ENCODE data around the gene ADK.
A peak's percentile ranks its signal among the peaks of the same experiment; 100 is the strongest.

Gene ADK

DNA sequence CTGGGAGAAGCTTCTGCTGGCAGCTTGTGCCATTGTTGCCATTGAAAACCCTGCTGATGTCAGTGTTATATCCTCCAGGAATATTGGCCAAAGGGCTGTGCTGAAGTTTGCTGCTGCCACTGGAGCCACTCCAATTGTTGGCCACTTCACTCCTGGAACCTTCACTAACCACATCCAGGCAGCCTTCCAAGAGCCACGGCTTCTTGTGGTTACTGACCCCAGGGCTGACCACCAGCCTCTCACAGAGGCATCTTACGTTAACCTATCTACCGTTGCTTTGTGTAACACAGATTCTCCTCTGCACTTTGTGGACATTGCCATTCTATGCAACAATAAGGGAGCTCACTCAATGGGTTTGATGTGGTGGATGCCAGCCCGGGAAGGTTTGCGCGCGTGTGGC, 220.7 kb downstream of the ADK start:
- DNase-seq = no peak

DNA sequence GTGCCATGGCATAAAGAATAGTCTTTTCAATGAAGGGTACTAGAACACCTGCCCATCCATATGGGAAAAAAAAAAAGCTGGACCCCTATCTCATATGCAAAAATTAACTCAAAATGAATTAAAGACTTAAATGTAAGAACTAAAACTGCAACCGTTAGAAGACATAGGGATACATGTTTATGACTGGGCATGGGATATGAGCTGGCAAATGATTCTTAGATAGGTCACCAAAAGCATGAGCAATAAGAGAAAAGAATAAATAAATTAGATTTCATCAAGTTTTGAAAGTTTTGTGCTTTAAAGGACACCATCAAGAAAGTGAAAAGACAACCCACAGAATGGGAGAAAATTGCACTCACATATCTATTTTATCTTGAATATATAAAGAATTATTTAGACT, 222.0 kb downstream of the ADK start:
- no peak for DNase-seq

DNA sequence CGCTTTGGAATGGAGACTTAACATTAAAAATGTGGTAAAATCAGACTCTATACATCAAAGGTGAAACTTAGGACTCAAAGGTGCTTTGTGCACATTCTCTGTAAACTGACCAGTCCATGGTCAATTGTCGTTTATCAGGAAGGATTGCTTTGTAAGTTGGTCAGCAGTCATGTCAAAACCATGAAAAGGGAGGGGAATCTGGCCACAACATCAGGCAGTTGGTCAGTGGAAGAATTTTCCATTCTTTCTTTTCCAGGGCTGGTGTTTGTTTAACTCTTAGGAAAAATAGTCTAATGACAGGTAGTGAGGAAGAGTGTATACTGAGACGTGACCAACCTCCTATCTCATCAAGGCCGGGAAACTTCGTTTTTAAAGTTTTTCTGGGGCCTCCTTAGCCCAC, 226.5 kb downstream of the ADK start:
- no peak for DNase-seq

DNA sequence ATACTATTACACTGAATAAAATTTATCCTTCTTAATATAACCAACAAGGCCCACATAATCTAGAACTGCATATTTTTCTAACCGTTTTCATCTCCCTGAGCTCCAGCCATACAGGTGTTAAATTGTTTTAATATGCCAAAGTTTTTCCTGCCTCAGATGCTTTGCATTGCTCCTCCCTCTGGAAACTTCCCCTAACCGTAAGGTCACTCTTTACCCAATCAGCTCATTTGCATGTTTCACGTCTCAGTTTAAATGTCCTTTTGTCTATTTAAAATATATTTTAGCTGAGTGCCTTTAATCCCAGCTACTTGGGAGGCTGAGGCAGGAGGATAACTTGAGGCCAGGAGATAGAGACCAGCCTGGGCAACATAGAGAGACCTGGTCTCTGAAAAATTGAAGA, 228.5 kb downstream of the ADK start:
- DNase-seq = no peak

DNA sequence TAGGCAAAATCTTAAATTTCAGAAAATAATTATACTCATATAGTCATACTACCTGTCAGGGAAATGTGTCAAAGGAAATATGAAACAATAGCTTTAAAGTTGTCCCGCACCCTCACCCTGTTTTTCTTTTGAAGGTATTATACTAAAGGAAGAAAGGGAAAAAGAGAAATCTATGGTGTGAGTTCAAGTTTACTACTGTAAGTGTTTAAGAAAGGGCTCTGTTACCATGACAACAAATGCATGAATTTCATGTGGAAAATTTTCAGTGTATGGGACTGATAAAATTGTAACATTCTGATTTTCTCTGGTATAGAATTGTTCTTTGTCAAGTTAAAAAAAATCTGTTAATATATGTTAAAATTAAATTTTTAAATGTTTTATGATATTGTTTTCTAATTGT, 229.8 kb downstream of the ADK start:
- no peak for DNase-seq

DNA sequence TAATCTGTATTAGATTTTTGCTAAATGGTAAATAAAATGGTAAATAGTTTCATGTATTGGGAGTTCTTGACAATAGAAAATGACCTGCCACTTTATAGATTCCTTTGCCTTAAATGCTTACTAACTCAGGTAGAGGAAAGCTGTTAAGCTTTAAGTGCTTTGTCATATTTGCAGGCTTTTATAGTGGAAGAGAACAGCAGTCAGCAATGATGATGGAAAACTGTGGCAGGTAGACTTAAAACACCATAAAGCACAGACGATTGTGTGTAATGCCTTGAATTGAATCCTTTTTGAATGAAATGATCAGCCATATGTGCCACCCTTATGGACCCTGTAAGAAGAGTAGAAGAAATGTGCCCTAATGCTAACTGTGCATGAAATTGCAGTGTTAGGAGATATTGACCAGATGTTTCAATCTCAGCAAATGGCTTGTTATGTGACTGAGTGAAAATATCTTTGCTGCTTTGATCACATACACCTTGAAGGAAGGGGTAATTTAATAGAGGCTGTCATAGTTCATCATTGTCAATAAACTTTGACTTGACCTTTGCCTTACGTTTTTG, 230.4 kb downstream of the ADK start:
- no peak for DNase-seq

DNA sequence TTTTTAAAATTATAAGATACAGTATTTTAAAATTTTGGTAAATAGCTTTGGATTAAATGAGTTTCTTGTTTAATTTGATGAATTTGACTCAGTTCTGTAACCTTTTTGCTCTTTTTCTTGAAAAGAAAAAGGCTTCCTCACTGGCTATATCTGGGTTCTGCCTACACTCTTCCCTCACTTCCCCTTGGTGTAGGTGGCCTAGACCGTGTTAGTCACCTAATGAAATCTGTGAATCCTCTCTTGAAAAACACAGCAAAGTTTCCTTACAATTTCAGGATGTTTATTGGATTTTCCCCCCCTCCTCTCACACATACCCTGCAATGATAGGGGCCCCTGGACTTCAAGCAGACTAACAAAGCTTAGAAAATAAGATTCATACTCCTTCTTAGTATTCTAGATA, 231.6 kb downstream of the ADK start:
- DNase-seq = no peak

DNA sequence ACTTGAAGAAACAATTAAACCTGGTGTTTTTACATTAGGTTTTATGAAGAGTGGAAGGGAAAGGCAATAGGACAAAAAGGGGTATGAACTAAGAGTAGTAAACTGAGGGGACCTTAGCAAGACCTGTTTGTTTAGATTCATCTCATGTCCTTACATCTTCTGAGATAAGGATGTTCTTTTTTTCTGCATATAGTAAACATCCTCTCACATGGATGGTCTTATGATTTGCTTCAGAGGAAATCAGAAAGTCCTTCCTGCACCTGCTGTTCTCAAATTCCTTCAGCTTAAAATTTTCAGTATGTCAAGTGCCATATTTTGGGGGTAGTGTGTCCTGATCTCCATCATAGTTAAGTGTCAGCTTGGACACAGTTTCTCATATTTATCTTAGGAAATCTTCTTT, 232.6 kb downstream of the ADK start:
- DNase-seq = no peak

DNA sequence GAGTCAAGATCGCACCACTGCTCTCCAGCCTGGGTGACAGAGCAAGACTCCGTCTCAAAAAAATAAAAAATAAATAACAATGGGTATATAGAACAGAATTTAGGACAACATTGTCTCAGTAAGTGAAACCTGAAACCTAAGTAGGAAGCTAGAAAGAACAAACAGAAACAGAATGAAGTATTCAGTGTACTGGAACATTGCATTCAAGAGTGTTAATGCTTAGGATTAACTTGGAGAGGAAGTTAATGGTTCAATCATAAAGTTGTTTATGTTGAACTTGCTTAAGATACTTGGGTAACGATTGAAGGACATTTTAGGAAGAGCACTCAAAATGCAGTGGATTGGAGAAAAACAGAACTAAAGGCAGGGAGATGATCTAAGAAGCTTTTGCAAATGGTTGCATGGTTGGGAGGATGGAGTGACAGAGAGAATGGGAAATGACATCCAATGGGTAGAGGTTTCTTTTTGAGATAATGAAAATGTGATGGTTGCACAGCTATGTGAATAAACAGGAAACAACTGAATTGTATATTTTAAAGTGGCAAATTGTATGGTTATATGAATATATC, 233.7 kb downstream of the ADK start:
- no peak for DNase-seq

DNA sequence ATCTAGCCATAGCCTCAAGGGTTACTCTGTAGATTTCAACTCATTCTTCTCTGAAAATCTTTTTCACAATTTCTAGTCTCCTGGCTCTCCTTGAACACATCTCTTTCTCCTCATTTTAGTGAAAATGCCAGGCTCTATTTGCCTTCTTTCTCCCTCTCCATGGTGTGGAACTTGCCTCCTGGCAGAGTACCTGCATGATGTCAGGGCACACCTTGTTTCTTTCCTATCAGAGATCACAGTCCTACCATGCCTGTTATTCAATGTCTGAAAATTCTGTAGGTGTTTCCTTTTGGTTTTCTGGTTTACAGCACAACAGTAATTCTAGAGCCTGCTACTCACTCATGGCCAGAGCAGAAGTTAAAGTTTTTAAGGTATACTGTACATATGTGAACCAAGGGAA, 237.8 kb downstream of the ADK start:
- DNase-seq = no peak

DNA sequence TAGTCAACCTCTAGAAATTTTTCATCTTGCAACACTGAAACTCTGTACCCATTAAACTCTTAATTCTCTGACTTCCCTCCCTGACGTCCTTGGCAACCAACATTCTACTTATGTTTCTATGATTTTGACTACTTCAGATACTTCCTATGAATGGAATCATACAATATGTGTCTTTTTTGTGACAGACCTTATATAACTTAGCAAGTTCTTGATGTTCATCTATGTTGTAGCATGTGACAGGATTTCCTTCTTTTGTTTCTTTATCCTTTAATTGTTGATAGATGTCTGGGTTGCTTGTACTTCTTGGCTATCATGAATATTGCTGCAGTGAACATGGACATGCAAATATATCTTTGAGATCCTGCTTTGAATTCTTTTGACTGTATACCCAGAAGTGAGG, 240.8 kb downstream of the ADK start:
- DNase-seq = no peak

DNA sequence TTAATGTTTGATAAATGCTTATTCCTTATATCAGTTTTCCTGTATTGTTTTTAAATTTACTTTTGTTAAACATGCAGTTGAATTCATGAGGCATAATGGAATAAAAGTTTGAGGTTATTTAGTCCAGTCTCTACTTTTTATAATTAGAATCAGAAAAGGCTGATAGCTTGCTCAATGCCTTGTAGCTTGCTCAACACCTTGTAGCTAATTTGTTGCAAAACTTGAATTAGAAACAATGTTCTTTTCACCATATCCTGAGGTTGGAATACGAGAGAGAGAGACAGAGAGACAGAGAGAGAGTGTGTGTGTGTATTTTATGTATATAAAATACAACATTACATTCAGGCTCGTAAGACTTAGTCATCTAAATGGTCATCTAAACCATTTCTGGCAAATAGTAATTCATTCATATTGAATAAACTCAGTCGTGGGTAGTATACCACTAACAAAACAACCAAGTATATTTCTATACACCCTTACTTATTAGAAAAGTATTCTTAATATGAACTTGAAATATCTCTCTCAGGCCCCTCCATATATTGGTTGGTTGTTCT, 243.5 kb downstream of the ADK start:
- DNase-seq = no peak

DNA sequence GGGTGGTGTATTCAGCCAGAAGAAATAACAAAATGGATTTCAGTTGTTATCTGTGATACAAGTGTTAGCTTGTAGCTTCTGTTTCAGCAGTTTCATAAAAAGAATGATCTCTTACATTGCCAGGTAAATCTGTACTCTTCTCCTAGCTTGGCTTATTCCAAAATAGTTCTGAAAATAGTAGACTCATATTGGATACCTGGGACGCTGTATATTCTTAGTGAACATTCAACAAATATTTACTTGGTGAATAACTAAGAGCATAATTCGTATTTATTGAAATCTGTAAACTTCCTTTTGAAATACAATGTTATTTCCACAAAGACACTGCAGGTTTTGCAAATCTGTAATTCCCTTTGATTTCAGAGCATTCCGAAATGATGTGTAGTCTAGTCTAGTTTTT, 249.2 kb downstream of the ADK start:
- no peak for DNase-seq

DNA sequence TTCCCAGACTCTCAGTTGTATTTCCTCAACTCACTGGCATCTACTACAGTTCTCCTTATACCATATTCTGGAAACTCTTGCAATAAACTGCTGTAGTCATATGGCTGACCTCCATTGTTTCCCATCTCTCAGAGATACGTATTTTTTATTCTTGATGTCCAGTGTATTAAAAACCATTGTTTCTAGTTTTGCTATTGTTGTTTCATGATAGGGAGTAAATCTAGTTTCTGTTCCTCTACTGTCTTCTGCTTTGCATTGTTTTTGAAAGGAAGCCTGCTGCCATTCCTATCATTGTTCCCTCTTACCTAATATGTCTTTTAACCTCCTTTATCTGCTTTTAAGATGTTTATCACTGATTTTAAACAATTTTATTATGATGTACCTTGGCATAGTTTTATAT, 255.0 kb downstream of the ADK start:
- DNase-seq = no peak

DNA sequence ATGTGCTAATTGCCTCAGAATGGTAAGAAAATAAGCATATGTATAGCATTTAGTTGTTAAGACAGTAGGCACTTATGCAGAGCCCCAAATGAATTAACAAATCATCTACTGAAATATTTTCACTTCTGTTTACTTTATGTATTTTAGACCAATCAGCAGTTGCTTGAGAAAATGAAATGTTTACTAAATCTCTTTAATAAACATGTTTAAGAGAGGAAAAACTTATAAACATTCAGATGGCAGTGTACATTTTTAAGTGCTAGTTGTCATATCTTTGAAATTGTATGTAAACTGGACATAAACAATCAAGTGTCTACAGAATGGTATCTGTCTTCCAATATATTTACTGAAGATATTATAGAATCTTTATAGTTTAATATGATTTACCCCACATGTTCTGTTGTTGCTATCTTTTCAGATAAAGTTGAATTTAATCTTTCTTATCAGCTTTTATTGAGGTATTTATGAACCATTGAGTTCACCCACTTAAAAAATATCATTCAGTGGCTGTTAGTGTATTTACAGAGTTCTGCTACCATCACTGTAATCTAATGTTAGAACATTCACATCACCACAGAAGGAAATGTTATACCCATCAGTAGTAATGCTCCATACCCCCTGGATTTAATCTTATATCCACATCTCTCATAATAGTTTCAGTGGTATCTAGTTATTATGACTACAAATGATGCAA, 264.3 kb downstream of the ADK start:
- DNase-seq = no peak

DNA sequence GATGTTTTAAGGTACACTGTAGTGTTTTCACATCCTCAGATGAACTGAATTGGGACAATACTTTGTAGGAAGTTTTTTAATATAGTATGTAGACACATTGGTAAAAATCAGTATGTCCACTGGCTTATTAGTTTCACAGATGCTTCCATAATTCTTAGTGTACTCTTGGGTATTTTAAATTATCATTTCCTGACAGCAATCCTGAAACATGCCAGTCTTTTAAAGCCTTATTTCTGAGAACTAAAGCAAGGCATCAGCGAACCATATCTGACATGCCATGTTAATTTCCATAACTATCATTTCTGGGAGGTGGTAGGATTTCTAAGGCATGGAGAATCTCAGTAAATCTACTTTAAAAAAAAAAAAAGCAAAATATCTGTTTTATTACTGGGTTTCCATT, 266.4 kb downstream of the ADK start:
- DNase-seq = no peak

DNA sequence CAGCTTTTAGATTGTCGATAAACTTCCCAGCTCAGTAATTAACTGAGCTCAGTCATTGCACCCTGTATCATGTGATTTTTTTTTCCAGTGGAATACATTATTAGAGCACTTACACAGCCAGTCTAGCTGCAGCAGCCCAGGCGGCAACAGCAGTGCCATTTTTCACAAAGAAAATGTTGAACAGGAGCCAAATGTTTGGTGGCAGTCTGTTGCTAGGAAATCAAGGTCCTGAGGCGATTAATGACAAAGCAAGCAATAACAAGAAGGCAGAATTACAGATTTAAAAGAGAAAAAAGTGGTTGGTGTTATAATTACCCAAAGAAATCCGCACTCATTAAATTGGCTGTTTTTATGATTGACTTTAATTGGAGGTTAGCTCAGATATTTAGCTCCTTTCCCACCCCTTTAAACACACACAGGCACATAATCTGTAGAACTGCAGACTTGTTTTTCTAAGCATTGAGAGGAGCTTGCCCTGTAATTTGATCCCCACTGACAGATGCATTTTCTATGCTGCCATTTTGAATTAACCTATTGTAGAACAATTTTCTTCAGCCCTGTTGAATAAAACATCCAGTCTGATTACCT, 267.4 kb downstream of the ADK start:
- no peak for DNase-seq

DNA sequence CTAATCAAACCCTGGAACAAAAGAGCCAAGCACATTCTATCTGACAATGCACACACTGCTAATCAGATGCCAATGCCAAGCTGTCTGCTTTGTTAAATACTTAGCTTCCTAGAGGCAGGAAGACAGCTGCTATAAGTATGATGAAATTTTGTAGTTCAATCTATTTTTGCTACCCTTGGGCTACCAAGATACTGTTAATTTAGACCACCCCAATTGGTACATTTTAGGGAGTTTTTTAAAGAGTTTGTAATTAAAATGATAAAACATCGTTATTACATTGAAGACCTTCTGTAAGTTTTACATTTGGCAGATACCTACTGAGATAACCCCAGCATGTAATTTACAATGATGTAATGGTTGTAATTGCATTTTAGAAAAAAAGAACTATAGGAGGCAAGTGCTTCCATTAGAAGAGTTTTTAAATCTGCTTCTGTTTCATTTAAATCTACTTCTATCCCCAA, 268.5 kb downstream of the ADK start:
- no peak for DNase-seq

DNA sequence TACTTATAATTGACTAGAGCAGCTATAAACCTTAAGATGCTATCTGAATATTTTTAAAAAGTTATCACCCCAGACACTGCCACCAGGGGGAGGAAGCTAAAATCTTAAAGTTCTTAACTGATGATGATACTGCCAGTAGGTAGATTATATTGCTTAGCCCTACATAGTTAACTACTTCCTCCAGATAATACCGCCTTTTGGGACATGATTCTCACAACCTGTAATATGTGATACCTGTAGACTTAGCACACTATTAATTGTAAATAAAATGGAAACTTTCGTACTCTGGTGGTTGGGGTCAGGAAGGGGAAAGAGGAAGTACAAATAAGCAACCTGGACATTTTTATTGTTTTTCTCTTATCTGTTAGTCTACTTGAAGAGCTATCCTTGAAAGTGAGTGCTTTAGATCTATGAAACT, 268.9 kb downstream of the ADK start:
- DNase-seq = peak; percentile 15 to 29

DNA sequence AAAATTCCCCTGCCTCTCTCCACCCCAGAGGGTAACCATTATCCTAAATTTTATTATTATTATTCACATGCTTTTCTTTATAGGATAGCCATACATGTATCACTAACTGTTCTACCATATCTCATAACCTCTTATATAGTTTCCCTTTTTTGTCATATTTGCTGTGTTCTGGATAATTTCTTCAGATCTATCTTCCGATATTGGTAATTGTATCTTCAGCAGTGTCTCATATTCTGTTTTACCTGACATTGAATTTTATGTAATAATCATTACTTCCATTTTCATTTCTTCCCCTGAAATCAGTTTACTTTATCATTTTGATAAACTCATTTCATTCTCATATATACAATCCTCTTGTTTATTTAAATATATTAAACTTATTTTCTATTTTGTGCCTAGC, 273.5 kb downstream of the ADK start:
- DNase-seq = no peak

DNA sequence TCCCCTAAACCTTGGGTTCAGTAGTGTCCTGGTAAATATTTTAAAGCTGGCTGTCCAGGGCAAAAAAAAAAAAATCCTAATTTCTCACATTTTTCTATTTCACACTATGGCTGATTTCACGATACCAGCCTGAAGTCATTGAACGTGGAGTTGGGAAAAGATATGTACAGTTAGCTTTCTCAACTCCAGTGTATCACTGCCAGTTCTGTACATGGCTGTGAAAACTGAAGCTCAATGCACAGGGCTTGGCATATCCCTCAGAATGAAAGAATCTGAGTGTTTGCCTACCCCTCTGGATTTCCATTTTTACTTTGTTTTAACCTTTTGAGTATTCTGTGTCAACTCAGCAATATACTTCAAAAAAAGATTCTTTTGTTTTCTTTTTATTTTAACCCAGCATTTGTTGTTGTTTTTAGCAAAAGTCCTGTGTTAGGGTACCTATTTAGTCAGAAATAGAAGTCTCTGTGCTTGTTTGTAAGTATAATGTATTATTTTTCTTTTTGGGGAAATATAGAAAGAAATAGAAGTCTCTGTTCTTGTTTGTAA, 274.5 kb downstream of the ADK start:
- DNase-seq = no peak

DNA sequence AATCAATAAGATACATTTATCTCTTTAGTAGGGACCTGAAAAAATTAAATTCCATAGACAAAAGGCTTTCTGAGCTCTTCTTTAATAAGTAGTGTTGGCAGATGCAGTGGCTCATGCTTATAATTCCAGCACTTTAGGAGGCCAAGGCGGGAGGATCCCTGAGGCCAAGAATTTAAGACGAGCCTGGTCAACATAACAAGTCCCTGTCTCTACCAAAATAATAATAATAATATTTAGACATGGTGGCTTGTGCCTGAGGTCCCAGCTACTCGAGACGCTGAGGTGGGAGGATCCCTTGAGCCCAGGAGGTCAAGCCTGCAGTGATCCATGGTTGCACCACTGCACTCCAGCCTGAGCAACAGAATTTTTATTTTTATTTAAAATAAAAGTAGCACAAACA, 280.8 kb downstream of the ADK start:
- no peak for DNase-seq

DNA sequence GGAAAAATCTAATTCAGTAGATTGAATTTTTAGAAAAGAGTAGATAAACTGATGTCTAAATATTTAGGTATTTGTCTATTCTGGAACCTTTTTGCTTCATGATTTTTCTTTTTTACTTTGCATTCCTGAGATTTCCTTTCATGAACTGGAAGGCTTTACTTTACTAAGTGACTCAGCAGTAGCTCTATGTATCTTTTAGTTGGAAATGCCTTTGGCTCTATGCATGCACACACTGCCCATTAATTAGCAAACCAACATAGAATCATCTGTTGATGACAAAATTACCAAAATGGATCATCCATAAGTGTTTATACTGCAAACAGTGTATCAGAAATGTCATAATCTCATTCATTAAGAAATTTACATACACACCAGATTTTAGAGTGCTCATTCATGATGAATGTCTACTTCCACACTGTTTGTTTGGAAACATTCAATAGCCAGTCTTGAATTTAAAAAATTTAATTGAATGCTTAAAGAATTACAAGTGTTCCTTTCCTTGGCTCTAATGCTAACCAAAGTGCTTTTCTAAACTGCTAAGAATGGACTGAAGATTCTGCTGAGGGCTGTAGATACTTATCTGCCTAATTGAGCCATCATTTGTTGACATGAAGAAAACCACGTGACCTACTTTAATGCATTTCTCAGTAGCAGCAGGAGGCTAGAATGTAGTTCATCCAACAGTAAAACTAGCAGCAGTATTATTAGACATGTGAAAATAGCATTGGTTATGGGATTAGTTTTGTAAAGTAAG, 282.0 kb downstream of the ADK start:
- no peak for DNase-seq

All from stimulated activated CD4-positive, alpha-beta T cell treated with anti-CD3 and anti-CD28 coated beads, Interleukin-2, amount 100 ng/mL, for 48 hours (primary cell).